Myocyte (in vitro differentiated cells): ENCODE results near the gene KIF5C. TPM values are rescaled to one million over a fixed set of nuclear protein-coding genes. Genes with fewer than 3 reads are reported as not detected.
A peak's percentile ranks its signal among the peaks of the same experiment; 100 is the strongest.

ENCODE experiments used
- DNase-seq: peaks from one replicate; pipeline ENCODE4 v3.0.0-alpha.2; 2012; ENCODE audit warnings: low read depth
- total RNA-seq: library from RNA; depleted of rRNA; stranded (reverse); fragments of >200 nt; gene quantifications from 2 replicates; pipeline ENCODE4 v1.2.3, GENCODE V29; 2014

Gene KIF5C
- total RNA-seq, 1 donor from 2014 or later, result 0.03 TPM

DNA sequence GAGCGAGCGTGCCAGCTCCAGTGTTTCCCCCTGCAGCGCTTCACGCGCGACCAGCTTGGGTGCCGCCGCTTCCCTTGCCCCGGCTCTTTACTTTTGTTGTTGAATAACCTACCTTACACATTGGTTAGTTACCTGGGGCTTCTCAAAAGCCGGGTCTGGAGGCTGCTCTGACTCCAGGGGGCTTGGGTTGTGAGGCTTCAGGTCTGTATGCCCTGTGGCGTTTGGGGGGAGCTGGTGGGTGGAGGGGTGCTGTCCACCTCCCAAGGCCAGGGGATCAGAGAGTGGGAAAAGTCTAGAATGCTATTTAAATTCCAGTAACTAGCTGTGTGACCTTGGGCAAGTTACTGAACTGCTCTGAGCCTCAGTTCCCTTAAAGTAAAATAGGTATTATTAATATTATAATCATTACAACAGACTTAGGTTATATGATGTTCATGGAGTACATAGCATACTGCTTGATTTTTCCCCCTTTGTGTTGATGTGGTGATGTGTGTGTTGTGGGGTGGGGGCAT, 164.2 kb downstream of the KIF5C start:
- DNase-seq, result no peak

DNA sequence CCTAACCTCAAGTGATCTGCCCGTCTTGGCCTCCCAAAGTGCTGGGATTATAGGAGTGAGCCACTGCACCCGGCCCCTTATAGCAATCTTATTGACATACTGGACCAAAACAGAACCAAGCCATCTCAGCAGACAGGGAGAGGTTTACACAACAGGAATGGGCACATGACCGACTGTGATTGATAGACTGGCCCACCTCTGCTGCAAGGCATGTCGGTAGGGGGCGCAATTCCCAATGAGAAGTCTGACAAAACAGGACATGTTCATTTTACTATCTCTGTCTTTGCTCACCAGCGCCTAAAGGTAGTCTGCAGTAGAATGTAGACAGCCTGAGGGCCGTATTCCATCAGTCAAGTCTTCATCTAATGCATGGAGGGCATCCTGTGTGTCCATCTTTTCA, 165.4 kb downstream of the KIF5C start:
- no peak for DNase-seq

GRCh38 chr2:149041482-149041881, 166.5 kb downstream of the KIF5C start:
- no peak for DNase-seq

DNA sequence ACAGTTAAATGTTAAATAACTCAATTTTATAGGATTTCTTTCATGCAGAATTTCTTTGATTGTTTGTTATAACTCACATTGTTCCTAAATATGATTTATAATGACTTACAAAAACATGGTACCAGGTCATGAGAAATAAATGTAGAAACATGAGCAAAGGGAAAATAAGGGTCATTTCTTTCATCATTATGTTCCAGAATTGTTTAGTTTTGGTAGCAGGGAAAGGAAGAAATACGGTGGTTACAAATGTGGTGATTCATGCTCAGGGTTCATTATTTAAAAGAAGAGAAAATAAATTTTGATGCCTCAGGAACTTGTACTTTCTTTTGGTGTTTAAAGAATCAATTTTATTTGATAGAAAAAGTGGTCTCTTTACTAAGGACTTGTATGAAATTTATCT, 167.9 kb downstream of the KIF5C start:
- DNase-seq, result no peak

GRCh38 chr2:149044500-149044899, 169.5 kb downstream of the KIF5C start:
- no peak for DNase-seq

DNA sequence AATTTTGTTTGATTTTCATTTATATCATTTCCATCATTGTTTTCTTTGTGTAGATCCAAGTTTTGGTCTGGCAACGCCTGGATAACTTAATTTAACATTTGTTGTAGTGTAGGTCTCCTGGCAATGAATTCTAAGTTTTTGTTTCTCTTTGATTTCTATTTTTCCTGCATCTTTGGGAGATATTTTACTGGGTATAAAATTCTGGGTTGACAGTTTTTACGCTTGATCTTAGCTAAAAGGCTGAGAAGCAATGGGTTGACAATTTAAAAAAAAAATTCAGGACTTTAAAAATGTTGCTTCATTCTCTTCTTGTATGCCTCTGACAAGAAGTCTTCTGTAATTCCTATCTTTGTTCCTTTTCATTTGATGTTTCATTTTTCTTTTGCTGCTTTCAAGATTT, 172.1 kb downstream of the KIF5C start:
- DNase-seq, result no peak

DNA sequence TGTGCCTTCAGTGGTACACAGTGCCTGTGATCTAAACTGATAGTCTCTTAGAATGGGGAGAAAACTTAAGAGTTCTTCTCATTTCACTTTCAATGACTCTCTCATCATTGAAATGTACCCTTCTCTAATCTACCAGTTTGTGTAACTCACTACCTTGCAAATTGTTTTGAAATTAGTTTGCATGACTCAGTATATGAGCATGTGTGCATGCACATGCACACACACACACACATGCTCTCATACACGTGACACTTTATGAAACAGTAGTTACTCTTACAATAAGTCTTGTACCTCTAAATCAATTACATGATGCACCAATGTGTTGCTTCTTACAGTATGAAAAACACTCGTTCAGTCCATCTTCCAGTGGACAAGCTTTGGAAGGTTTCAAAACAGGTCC, 174.1 kb downstream of the KIF5C start:
- no peak for DNase-seq

DNA sequence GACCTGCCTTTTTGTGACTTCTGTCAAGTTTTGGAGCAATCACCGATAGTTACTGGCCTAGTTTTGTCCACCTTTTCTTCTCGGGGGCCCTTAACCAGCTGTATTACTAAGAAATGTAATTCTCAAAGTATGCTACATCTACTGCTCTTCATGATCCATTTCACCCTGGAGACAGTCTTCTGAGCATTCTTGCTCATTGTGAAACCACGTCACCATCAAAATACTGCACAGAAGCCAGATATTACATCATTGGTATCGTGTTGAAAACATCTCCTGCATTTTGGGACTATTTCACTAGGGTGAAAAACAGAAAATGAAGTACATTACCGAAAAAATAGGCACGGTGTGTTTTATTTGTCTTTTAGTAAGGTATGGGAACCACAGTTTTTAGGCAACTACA, 175.2 kb downstream of the KIF5C start:
- peak; percentile 32 for DNase-seq

GRCh38 chr2:149055751-149056150, 180.7 kb downstream of the KIF5C start:
- DNase-seq, result no peak

- DNase-seq, result no peak
These were observed 181.7 kb downstream of the KIF5C start for GRCh38 chr2:149056541-149057255.

GRCh38 chr2:149057401-149057800, 182.4 kb downstream of the KIF5C start:
- no peak for DNase-seq

DNA sequence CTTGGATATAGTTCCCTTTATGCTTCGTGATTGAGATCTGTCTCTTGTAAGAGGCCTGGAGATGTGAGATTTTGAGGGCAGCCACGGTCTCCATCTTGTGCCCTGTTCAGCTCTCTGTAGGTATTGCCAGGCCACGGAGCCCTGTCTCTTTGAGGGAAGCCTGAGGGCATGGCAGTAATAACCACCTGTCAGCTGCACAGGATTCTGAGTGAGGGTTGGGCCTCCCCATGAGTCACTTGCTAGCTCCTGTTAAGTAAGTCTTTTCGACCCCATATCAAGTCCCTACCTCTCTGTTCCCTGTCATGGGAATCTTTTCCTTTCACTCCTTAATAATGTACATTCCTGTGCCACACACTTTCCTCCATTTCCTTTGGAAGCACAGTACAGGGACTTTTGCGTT, 183.9 kb downstream of the KIF5C start:
- DNase-seq, result peak; percentile 86

GRCh38 chr2:149059822-149060221, 184.8 kb downstream of the KIF5C start:
- no peak for DNase-seq

DNA sequence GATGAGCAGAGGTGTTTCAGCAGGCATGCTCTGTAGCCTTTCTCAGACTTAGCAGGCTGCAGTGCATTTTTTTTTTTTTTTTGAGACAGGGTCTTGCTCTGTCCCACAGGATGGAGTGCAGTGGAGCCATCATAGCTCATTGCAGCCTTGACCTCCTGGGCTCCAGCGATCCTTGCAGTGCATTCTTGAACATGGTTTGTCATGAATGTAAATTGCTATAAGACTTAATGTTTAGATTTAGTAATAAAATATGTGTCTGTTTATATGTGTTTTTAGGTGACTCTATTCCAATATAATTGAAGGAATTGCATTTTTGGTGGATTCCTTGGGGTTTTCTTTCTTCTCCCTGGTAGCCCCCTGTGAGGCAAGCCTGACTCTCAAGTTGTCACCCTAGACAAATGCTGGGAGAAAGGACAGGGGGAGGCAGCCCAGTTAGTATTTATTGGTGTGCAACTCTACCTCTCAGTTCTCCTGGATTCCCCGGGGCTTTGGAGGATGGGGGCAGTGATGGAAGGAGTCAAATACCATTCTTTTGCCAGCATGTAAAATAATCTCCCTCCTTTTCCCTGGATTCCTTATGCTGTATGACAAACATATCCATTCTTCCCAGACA, 186.2 kb downstream of the KIF5C start:
- DNase-seq, result no peak

- DNase-seq, result no peak
These were observed 187.5 kb downstream of the KIF5C start for GRCh38 chr2:149062531-149062930.

DNA sequence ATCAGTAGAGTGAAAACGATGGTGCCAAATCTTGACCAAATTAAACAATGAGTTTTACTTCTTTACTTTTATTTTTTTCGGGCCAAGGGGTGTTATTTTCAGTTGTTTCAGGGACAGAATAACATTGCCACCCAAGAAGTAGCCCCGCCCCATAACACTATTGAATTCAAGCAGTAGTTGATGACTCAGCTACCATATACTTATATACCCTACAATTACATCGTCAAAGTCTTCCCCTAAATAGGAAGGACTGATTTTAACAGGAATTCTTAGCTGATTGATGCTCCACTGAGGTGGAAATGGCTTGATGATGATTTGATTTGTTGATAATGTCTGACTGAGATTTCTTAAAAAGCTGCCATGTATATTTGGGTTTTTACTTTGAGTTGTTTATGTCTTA, 188.2 kb downstream of the KIF5C start:
- DNase-seq, result no peak

DNA sequence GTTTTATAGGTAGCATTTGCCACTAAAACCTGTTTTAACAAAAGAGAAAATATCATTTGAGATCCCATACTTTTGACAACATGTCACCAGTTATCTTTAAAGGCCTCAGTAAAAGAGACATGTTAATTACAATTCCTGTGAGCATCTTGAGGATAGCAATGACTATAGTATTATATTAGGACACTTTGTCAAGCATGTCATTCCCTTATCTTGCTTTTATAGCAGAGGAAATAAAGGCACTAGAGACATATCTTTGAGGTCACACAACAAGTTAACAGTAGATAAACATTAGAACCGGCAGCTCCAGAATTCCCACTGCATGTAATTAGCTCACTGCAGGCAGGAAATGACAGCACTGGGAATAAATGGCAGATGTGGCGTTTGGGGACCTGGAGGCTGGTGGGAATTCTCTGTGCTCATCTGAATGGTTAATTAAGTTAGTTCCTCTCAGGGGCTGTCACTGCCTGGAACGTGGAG, 189.4 kb downstream of the KIF5C start:
- DNase-seq, result no peak

- DNase-seq, result no peak
These were observed 190.0 kb downstream of the KIF5C start for GRCh38 chr2:149064856-149065630.

DNA sequence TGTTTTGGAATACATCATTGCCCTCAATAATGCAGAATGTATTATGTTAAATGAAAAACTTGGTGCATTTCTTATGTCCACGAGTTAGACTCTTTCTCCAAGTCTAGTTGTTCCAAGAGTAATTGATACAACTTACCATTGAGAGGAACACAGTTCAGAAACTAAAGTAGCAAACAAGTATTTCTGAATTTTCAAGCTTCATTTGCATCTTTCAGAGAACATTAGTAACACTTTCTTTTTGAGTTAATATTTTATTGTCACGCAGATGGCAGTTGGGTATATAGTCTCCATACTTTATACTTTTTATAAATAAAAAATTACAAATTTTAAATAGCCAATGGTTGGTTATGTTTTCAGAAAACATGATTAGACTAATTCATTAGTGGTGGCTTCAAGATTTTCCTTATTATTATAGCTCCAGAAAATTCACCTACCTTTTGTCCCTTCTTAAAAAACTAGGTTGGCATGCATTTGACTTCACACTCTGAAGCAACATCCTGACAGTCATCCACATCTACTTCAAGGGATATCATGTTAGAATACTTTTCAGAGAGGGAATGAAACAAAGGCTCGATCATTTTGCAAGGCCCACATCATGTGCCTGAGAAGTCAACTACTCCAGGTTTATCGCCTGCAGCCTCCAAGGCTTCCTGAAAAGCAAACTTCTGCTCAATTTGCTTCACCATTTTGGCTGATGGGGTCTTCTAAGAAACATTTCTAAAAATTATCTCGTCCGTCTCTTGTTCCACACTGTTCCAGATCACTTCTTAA, 193.4 kb downstream of the KIF5C start:
- DNase-seq, result no peak

DNA sequence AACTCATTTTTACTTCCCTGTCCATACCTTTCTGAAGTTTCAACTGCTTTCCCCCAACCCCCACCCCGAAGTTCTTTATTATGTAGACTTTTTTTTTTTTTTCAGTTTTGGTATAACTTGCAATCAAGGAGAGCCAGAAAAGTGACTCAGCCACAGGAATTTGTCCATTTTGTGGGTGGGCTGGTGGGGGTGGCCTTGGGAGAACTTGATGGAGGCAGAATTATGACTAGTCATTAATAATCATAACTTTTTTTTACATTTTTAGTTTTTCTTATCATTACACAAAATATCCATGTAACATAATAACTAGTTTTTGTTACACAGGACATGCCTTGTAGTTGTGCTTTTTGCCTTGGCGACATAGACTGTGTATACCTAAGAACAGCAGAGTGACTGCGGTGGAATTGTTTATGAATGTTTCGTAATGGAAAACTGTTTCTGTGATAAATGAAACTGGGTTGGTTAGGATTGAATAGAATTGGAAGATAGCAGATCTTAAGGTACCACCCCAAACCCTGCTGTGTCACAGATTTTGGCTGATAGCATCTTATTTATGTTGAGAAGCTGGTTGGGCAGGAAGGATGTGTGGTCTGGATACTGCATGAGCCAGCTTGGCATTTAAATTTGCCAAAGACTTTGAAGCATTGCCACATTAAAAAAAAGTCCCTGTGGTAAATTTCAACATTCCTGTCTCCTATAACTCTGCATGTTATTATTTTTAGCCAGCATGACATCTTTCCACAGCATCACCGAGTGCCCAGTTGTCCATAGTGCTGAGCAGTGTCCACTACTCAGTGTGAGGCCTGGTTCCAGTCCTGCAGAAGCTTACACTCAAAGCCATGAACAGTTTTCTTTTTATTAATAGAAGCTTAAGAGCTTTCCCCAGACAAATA, 194.2 kb downstream of the KIF5C start:
- DNase-seq, result peak; percentile 80
